ENCODE measurements around the gene DEFB108B.
"Not testable (repeated sequence)": the region's sequence is repeated elsewhere in the genome, so short reads cannot be mapped to it uniquely, and the experiment has no call there.

Gene DEFB108B

DNA sequence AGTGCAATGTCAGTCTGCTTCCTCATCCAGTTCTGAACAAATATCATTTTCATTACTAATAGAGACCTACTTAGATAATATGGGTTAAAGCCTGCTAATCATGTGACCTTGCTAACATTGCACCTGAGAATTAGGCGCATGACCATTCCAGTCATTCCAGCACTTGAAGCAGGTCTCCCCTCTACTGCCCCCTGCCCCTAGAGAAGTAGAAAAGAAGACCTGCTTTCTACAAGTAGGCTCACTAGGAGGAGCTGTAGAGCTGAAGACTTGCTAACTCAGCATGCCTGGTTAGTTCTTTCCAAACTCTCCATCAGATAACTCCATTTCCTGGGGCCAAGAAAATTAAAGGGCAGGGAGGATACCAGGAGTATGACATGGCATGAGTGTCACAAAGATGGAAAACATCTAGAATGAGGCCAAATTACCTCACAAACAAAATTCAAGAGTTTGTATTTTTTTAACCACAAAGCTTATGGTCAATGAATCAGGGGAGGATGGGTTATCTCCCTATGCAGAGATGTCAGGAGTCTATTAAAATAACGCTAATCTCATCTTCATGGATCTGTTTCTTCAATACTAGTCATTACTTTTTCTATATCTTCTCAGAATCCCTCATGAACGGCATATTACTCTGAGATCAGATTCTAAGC, 31.1 kb downstream of the DEFB108B start:
- H3K9me3 ChIP-seq (ENCODE audit: control insufficient read depth, insufficient read depth, low read length); H3K9ac ChIP-seq (ENCODE audit: low read depth, low read length); H3K36me3 ChIP-seq (ENCODE audit: insufficient read depth, low read length); H3K4me1 ChIP-seq (ENCODE audit: insufficient read depth, low read length): not testable (repeated sequence)

GRCh38 chr11:71867209-71867608, 34.2 kb downstream of the DEFB108B start:
- H3K36me3 ChIP-seq (ENCODE audit: insufficient read depth, low read length); H3K4me1 ChIP-seq (ENCODE audit: insufficient read depth, low read length); H3K9me3 ChIP-seq (ENCODE audit: control insufficient read depth, insufficient read depth, low read length); H3K9ac ChIP-seq (ENCODE audit: low read depth, low read length): not testable (repeated sequence)

- H3K9ac ChIP-seq (ENCODE audit: low read depth, low read length); H3K9me3 ChIP-seq (ENCODE audit: control insufficient read depth, insufficient read depth, low read length); H3K4me1 ChIP-seq (ENCODE audit: insufficient read depth, low read length); H3K36me3 ChIP-seq (ENCODE audit: insufficient read depth, low read length): not testable (repeated sequence)
Observed at GRCh38 chr11:71869931-71870330, 36.9 kb downstream of the DEFB108B start.

DNA sequence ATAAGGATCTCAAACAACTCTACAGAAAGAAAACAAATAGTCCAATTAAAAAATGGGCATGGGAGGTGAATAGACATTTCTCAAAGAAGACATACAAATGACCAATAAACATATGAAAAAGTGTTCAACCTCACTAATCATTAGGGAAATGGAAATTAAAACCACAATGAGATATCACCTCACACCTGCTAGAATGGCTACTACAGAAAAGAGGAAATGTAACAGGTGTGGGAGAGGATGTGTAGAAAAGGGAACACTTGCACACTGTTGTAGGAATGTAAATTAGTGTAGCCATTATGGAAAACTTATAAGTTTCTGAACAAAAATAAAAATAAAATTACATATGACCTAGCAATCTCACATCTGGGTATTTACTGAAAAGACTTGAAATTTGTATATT, 37.7 kb downstream of the DEFB108B start:
- H3K9ac ChIP-seq (ENCODE audit: low read depth, low read length); H3K36me3 ChIP-seq (ENCODE audit: insufficient read depth, low read length); H3K4me1 ChIP-seq (ENCODE audit: insufficient read depth, low read length); H3K9me3 ChIP-seq (ENCODE audit: control insufficient read depth, insufficient read depth, low read length): not testable (repeated sequence)

DNA sequence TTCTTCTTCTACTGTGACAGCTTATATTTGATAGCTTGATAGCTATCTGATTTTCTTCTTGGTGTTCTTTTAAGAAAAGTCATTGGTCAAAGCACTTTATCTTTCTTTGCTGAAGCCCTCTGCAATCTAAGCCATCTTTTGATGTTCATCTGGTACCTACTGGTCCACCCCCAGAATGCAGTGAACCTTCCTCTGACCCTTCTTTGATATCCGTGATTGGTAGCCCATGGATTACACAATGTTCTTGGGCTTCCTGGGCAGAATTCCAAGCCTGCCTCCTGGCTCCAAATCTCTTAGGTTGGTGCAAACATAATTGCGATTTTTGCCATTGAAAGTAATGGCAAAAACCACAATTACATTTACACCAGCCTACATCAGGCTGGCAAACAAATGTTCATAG, 43.3 kb downstream of the DEFB108B start:
- not testable (repeated sequence) for H3K36me3 ChIP-seq (ENCODE audit: insufficient read depth, low read length); H3K9me3 ChIP-seq (ENCODE audit: control insufficient read depth, insufficient read depth, low read length); H3K4me1 ChIP-seq (ENCODE audit: insufficient read depth, low read length); H3K9ac ChIP-seq (ENCODE audit: low read depth, low read length)

DNA sequence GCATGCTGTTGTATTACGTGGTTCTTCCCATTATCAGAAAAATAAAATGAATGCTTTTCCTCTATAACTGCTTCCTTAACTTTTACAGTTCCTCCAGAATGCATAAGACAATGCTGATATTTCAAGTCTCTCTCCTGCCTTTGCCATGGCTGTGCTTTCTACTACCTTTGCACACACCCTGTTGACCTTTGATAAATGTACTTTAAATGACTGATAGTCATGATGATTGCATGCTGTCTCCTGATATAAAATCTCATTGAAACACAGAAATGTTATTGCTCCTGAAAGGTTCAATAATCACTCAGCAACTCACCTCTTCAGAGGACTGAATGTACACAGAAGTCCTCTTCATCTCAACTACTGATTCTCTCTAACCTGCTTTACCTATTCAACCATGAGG, 45.1 kb downstream of the DEFB108B start, which contains the start of gene DEFB131B:
TSS of gene DEFB131B (plus strand) at position 395 of the 400 bp plus-strand sequence. CDS start at position 395, 0 bp downstream.
- H3K36me3 ChIP-seq (ENCODE audit: insufficient read depth, low read length); H3K4me1 ChIP-seq (ENCODE audit: insufficient read depth, low read length); H3K9ac ChIP-seq (ENCODE audit: low read depth, low read length); H3K9me3 ChIP-seq (ENCODE audit: control insufficient read depth, insufficient read depth, low read length): not testable (repeated sequence)

GRCh38 chr11:71885806-71886205, 52.8 kb downstream of the DEFB108B start:
- not testable (repeated sequence) for H3K4me1 ChIP-seq (ENCODE audit: insufficient read depth, low read length); H3K9me3 ChIP-seq (ENCODE audit: control insufficient read depth, insufficient read depth, low read length); H3K9ac ChIP-seq (ENCODE audit: low read depth, low read length); H3K36me3 ChIP-seq (ENCODE audit: insufficient read depth, low read length)

Data from ES-I3 (cell line).